Keratinocyte (primary cell): ENCODE data around the gene USE1.

Experiments
- EZH2 ChIP-seq: IDR thresholded peaks from one replicate; pipeline ENCODE4 v1.6.1; 2012; ENCODE audit warnings: inconsistent platforms, mild to moderate bottlenecking, low read length, moderate library complexity
- TF ChIP-seq, protein P1 (sequence below), 3 experiments: IDR thresholded peaks in 1 of 3; conservative IDR thresholded peaks in 1 of 3; optimal IDR thresholded peaks in 1 of 3; 2 replicates in 2 of 3; 3 replicates in 1 of 3; pipeline versions ENCODE3 to v1.5.1; 2011; ENCODE audit warnings: low read length in 3 of 3, mild to moderate bottlenecking in 3 of 3, moderate library complexity in 2 of 3, control low read depth in 1 of 3, inconsistent platforms in 1 of 3; ENCODE audit not compliant: insufficient read depth in 2 of 3; ENCODE audit errors: extremely low read depth in 1 of 3

DNA sequence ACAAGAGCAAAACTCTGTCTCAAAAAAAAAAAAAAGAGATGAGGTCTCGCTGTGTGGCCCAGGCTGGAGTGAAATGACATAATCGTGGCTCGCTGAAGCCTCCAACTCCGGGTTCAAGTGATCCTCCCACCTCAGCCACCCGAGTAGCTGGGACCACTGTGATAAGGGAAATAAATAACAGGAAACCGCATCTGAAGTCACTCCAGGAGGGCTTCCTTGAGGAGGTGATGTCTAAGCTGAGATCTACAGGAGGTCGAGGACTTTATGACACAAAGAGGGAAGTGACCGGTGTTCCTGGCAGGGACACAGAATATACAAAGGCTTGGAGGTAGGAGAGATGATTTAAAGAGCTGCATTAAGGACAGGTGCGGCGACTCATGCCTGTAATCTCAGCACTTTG, 39.5 kb downstream of the USE1 start:
- TF ChIP-seq, protein P1, sequence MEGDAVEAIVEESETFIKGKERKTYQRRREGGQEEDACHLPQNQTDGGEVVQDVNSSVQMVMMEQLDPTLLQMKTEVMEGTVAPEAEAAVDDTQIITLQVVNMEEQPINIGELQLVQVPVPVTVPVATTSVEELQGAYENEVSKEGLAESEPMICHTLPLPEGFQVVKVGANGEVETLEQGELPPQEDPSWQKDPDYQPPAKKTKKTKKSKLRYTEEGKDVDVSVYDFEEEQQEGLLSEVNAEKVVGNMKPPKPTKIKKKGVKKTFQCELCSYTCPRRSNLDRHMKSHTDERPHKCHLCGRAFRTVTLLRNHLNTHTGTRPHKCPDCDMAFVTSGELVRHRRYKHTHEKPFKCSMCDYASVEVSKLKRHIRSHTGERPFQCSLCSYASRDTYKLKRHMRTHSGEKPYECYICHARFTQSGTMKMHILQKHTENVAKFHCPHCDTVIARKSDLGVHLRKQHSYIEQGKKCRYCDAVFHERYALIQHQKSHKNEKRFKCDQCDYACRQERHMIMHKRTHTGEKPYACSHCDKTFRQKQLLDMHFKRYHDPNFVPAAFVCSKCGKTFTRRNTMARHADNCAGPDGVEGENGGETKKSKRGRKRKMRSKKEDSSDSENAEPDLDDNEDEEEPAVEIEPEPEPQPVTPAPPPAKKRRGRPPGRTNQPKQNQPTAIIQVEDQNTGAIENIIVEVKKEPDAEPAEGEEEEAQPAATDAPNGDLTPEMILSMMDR (optimal IDR thresholded peaks at IDR 0.05 in 1 of 3, IDR thresholded peaks at IDR 0.05 in 1 of 3, conservative IDR thresholded peaks at IDR 0.05 in 1 of 3; ENCODE audit: extremely low read depth in 1 of 3, insufficient read depth in 2 of 3, low read length in 3 of 3): no peak
- TF ChIP-seq EZH2: no peak
